PC-3 (cell line): ENCODE results near the gene LGI4. TPM values are rescaled to one million over a fixed set of nuclear protein-coding genes. Genes with fewer than 3 reads are reported as not detected.
A peak's percentile ranks its signal among the peaks of the same experiment; 100 is the strongest.

Experiments
- ATAC-seq: fragments of 200-7000 bp; cut with Tn5 transposase; 2 replicates; pipeline ENCODE4 v1.9.1; 2020; ENCODE audit warnings: mild to moderate bottlenecking, moderate library complexity
- BruUV-seq: library from RNA; stranded (reverse); fragments of 400-500 nt; replicated peaks from 2 replicates; lab custom pipeline; 2021; lab: Mats Ljungman, UMichigan
- CTCF ChIA-PET: fragments of 300-600 bp; sonication (Branson Sonifier 250); formaldehyde crosslinking; loops from one replicate; lab custom pipeline; 2022; ENCODE audit warnings: antibody characterized with exemption; lab: Charles Lee
- POLR2A ChIA-PET: fragments of 300-600 bp; sonication (Branson Sonifier 250); formaldehyde crosslinking; loops from one replicate; lab custom pipeline; 2022; ENCODE audit warnings: antibody characterized with exemption; ENCODE audit not compliant: unreplicated experiment; lab: Charles Lee
- DNase-seq: peaks from one replicate; pipeline ENCODE4 v3.0.0-alpha.2; 2015
- H2AFZ ChIP-seq: fragments of 300-600 bp; sonication (generic); 2 replicates; pipeline ENCODE4 v1.6.0; 2016; ENCODE audit warnings: antibody characterized with exemption, low read length
- H3F3A ChIP-seq: fragments of 300-600 bp; sonication (generic); one replicate; pipeline ENCODE4 v1.6.0; 2017; ENCODE audit warnings: antibody characterized with exemption, low read length, control low read depth, mild to moderate bottlenecking; ENCODE audit not compliant: unreplicated experiment
- H3K27ac ChIP-seq: fragments of 300-600 bp; sonication (generic); 2 replicates; pipeline ENCODE4 v1.5.1; 2016; ENCODE audit warnings: mild to moderate bottlenecking, low read length
- H3K27me3 ChIP-seq: fragments of 300-600 bp; sonication (generic); 2 replicates; pipeline ENCODE4 v1.6.1; 2016; ENCODE audit warnings: low read length, mixed read lengths
- H3K36me3 ChIP-seq: fragments of 300-600 bp; sonication (generic); 2 replicates; pipeline ENCODE4 v1.6.1; 2016; ENCODE audit warnings: low read depth, mixed run types, low read length, mixed read lengths
- H3K4me1 ChIP-seq: fragments of 300-600 bp; sonication (generic); 2 replicates; pipeline ENCODE4 v1.5.1; 2016; ENCODE audit warnings: low read length; ENCODE audit not compliant: insufficient read depth
- H3K4me2 ChIP-seq: fragments of 300-600 bp; sonication (generic); 2 replicates; pipeline ENCODE4 v1.6.0; 2016; ENCODE audit warnings: low read length
- H3K4me3 ChIP-seq: fragments of 300-600 bp; sonication (generic); 2 replicates; pipeline ENCODE4 v1.5.1; 2016; ENCODE audit warnings: mild to moderate bottlenecking, low read length, mixed read lengths
- H3K79me2 ChIP-seq: fragments of 300-600 bp; sonication (generic); 2 replicates; pipeline ENCODE4 v1.6.1; 2017; ENCODE audit warnings: low read length, mixed read lengths
- H3K9ac ChIP-seq: fragments of 300-600 bp; sonication (generic); 2 replicates; pipeline ENCODE4 v1.6.0; 2016; ENCODE audit warnings: mild to moderate bottlenecking, low read length
- H3K9me2 ChIP-seq: fragments of 300-600 bp; sonication (generic); replicated peaks from 2 replicates; pipeline ENCODE4 v1.6.1; 2016; ENCODE audit warnings: mixed run types, low read length, mixed read lengths
- H3K9me3 ChIP-seq: fragments of 300-600 bp; sonication (generic); 2 replicates; pipeline ENCODE4 v1.6.1; 2016; ENCODE audit warnings: low read length, mixed read lengths
- H4K20me1 ChIP-seq: fragments of 300-600 bp; sonication (generic); 2 replicates; pipeline ENCODE4 v1.6.1; 2016; ENCODE audit warnings: low read length, mixed read lengths
- CTCF ChIP-seq: fragments of 300-600 bp; sonication (generic); conservative IDR thresholded peaks from 2 replicates; pipeline ENCODE4 v1.5.1; 2017; ENCODE audit warnings: antibody characterized with exemption, low read depth, mild to moderate bottlenecking, low read length
- EZH2 ChIP-seq: fragments of 300-600 bp; sonication (generic); IDR thresholded peaks from one replicate; pipeline ENCODE4 v1.6.1; 2017; ENCODE audit warnings: antibody characterized with exemption, mild to moderate bottlenecking, low read length; ENCODE audit not compliant: unreplicated experiment
- EZH2phosphoT487 ChIP-seq: fragments of 300-600 bp; sonication (generic); IDR thresholded peaks from 2 replicates; pipeline ENCODE4 v1.6.1; 2018; ENCODE audit warnings: mild to moderate bottlenecking, antibody characterized with exemption, low read length, borderline replicate concordance
- intact Hi-C: fragments of 100-400 bp; cut with micrococcal nuclease; formaldehyde crosslinking; loops from 2 replicates; pipeline ENCODE4 v1.9.0; 2023
- total RNA-seq: library from RNA; depleted of rRNA; stranded (reverse); fragments of >200 nt; gene quantifications from 2 replicates; pipeline ENCODE4 v1.2.3, GENCODE V29; 2014

LGI4 gene
- total RNA-seq, 1 experiment from 2014 or later, result 0.22 TPM

GRCh38 chr19:35117799-35118198, 17.1 kb downstream of the LGI4 start:
- BruUV-seq, result no TSS peak
- CTCF ChIA-PET, result no interaction called here
- Histone ChIP-seq H3F3A (no peaks in the 10 kb centered on the region), H3K4me2 (peak overlapping the region; percentile 96), H3K9me2 (no peaks in the 10 kb centered on the region), H3K36me3 (peaks cover 3% of the 10 kb centered on the region; the same call in 1 of the 2 replicates), H3K9ac (no peak overlapping the region), H3K79me2 (peaks cover 23% of the 10 kb centered on the region), H2AFZ (no peak overlapping the region), H3K27me3 (no peaks in the 10 kb centered on the region), H3K4me1 (peaks cover 67% of the 10 kb centered on the region), H4K20me1 (no peaks in the 10 kb centered on the region), H3K27ac (0 out of 2 replicates have a peak overlapping the region, but pooled peaks have one; percentile 99), H3K9me3 (no peaks in the 10 kb centered on the region), H3K4me3 (no peak overlapping the region)
- ATAC-seq, result no peak
- intact Hi-C loops, result no loop called here
- TF ChIP-seq EZH2phosphoT487, result no peak
- TF ChIP-seq EZH2, result no peak
- TF ChIP-seq CTCF, result no peak
- POLR2A ChIA-PET, result interaction anchor here (0.6 kb wide), 1 partner anchor 31 kb away, joined by 13 read pairs; no protein-coding TSS in a partner anchor
- DNase-seq, result no peak

- Histone ChIP-seq H3K79me2 (peaks cover 23% of the 10 kb centered on the region), H3K9me3 (no peaks in the 10 kb centered on the region), H3F3A (no peaks in the 10 kb centered on the region), H3K27ac (peak overlapping the region; percentile 92), H4K20me1 (no peaks in the 10 kb centered on the region), H3K4me2 (peak overlapping the region; percentile 96), H3K36me3 (peaks cover 3% of the 10 kb centered on the region; the same call in 1 of the 2 replicates), H3K9me2 (no peaks in the 10 kb centered on the region), H3K4me3 (peak overlapping the region; percentile 79), H3K27me3 (no peaks in the 10 kb centered on the region), H3K9ac (peak overlapping the region; percentile 95), H3K4me1 (peaks cover 63% of the 10 kb centered on the region), H2AFZ (no peak overlapping the region)
- ATAC-seq (no peak), DNase-seq (no peak)
- no TSS peak for BruUV-seq
- intact Hi-C loops, result no loop called here
- TF ChIP-seq CTCF (no peak), EZH2phosphoT487 (no peak), EZH2 (no peak)
- POLR2A ChIA-PET, result no interaction called here
- CTCF ChIA-PET, result no interaction called here
These were observed 17.7 kb downstream of the LGI4 start for GRCh38 chr19:35117116-35117515.

- peaks cover 23% of the 10 kb centered on the region for H3K79me2 ChIP-seq
- H3K9me3 ChIP-seq, result no peaks in the 10 kb centered on the region
- H3K4me1 ChIP-seq, result peaks cover 57% of the 10 kb centered on the region
- ATAC-seq (peak; percentile 15; the same call in 1 of the 2 replicates), DNase-seq (peak; percentile 76)
- ChIA-PET POLR2A (no interaction called here), CTCF (no interaction called here)
- no peaks in the 10 kb centered on the region for H3K27me3 ChIP-seq
- H3K9me2 ChIP-seq, result no peaks in the 10 kb centered on the region
- H3K27ac ChIP-seq, result peak overlapping the region; percentile 92
- H3F3A ChIP-seq, result no peaks in the 10 kb centered on the region
- TF ChIP-seq EZH2 (no peak), CTCF (no peak), EZH2phosphoT487 (no peak)
- TSS peak; percentile 51 for BruUV-seq
- peak overlapping the region; percentile 80 for H2AFZ ChIP-seq
- H3K4me2 ChIP-seq, result peak overlapping the region; percentile 96
- H3K4me3 ChIP-seq, result peak overlapping the region; percentile 79
- no peaks in the 10 kb centered on the region for H3K36me3 ChIP-seq
- H3K9ac ChIP-seq, result peak overlapping the region; percentile 95
- H4K20me1 ChIP-seq, result no peaks in the 10 kb centered on the region
- intact Hi-C loops, result no loop called here
These were observed 18.6 kb downstream of the LGI4 start for GRCh38 chr19:35116072-35116801.
